SU-DHL-6 (cell line): Measurements from ENCODE around the gene RFWD3.

ENCODE experiments used
- H2AFZ ChIP-seq: fragments of 200-600 bp; sonication (generic); 2 replicates; pipeline ENCODE4 v1.6.1; 2014; ENCODE audit warnings: low read depth, mild to moderate bottlenecking, moderate library complexity, mixed read lengths, antibody characterized with exemption, low read length; ENCODE audit not compliant: severe bottlenecking
- H3F3A ChIP-seq: fragments of 200-600 bp; shearing (Covaris generic); 2 replicates; pipeline ENCODE4 v1.6.0; 2016; ENCODE audit warnings: antibody characterized with exemption, mild to moderate bottlenecking; ENCODE audit not compliant: insufficient read depth
- H3K27ac ChIP-seq: fragments of 200-600 bp; sonication (generic); 2 replicates; pipeline ENCODE4 v1.5.1; 2016; ENCODE audit warnings: low read depth, mild to moderate bottlenecking, low read length, moderate library complexity, mixed read lengths
- H3K27me3 ChIP-seq: fragments of 200-600 bp; sonication (generic), shearing (Covaris generic); 2 replicates; pipeline ENCODE4 v1.6.0; 2014; ENCODE audit warnings: mild to moderate bottlenecking, low read length
- H3K36me3 ChIP-seq: fragments of 200-600 bp; sonication (generic); 2 replicates; pipeline ENCODE4 v1.6.1; 2014; ENCODE audit warnings: mild to moderate bottlenecking, low read length, mixed read lengths
- H3K4me2 ChIP-seq: fragments of 300-600, 200-600 bp; shearing (Covaris generic), sonication (generic); 2 replicates; pipeline ENCODE4 v1.6.0; 2014; ENCODE audit warnings: low read length, low read depth, mild to moderate bottlenecking; ENCODE audit not compliant: poor library complexity, severe bottlenecking
- H3K4me3 ChIP-seq: fragments of 200-600 bp; sonication (generic); 2 replicates; pipeline ENCODE4 v1.5.1; 2014; ENCODE audit warnings: antibody characterized with exemption, low read length, mild to moderate bottlenecking, mixed read lengths; ENCODE audit not compliant: insufficient read depth, poor library complexity, severe bottlenecking
- H3K79me2 ChIP-seq: fragments of 200-600 bp; sonication (generic); 2 replicates; pipeline ENCODE4 v1.6.1; 2014; ENCODE audit warnings: mild to moderate bottlenecking, low read length, moderate library complexity; ENCODE audit not compliant: insufficient read depth
- H3K9ac ChIP-seq: fragments of 200-600 bp; sonication (generic); 2 replicates; pipeline ENCODE4 v1.7.0; 2014; ENCODE audit warnings: mild to moderate bottlenecking, low read length
- H3K9me2 ChIP-seq: fragments of 200-600 bp; sonication (generic); replicated peaks from 2 replicates; pipeline ENCODE4 v1.6.1; 2014; ENCODE audit warnings: low read length; ENCODE audit not compliant: insufficient read depth
- H3K9me3 ChIP-seq: fragments of 200-600 bp; sonication (generic); 2 replicates; pipeline ENCODE4 v1.6.1; 2014; ENCODE audit warnings: low read length, mixed read lengths; ENCODE audit not compliant: insufficient read depth
- H4K20me1 ChIP-seq: fragments of 200-600 bp; sonication (generic); 2 replicates; pipeline ENCODE4 v1.6.1; 2014; ENCODE audit warnings: low read depth, mild to moderate bottlenecking, antibody characterized with exemption, low read length, moderate library complexity, mixed read lengths
- CTCF ChIP-seq: fragments of 200-600 bp; sonication (generic); IDR thresholded peaks from one replicate; pipeline ENCODE4 v1.5.1; 2017; ENCODE audit warnings: antibody characterized with exemption, mild to moderate bottlenecking, low read length, moderate library complexity; ENCODE audit not compliant: insufficient read depth, poor library complexity, severe bottlenecking
- EZH2phosphoT487 ChIP-seq: fragments of 200-600 bp; sonication (generic), shearing (Covaris generic); conservative IDR thresholded peaks from 2 replicates; pipeline ENCODE4 v1.6.1; 2018; ENCODE audit warnings: mild to moderate bottlenecking, antibody characterized with exemption, low read length, moderate library complexity, mixed read lengths

RFWD3 gene

GRCh38 chr16:74637742-74638453 is 28.8 kb downstream of the RFWD3 start:
- Histone ChIP-seq H3K9ac (no peak overlapping the region), H3K4me2 (no peak overlapping the region), H3K27me3 (no peaks in the 10 kb centered on the region), H3K9me3 (no peaks in the 10 kb centered on the region), H4K20me1 (peaks cover 11% of the 10 kb centered on the region; the same call in 1 of the 2 replicates), H2AFZ (no peak overlapping the region), H3K9me2 (no peaks in the 10 kb centered on the region), H3K36me3 (peaks cover 41% of the 10 kb centered on the region), H3K27ac (no peak overlapping the region), H3F3A (peaks cover 12% of the 10 kb centered on the region), H3K4me3 (no peak overlapping the region), H3K79me2 (no peaks in the 10 kb centered on the region)
- no peak for TF ChIP-seq EZH2phosphoT487
- TF ChIP-seq CTCF, result no peak

- no peak overlapping the region for H3K27ac ChIP-seq
- H3K79me2 ChIP-seq, result no peaks in the 10 kb centered on the region
- H4K20me1 ChIP-seq, result peaks cover 11% of the 10 kb centered on the region; the same call in 1 of the 2 replicates
- no peaks in the 10 kb centered on the region for H3K27me3 ChIP-seq
- TF ChIP-seq EZH2phosphoT487 (no peak), CTCF (no peak)
- peaks cover 50% of the 10 kb centered on the region for H3K36me3 ChIP-seq
- H3K4me3 ChIP-seq, result no peak overlapping the region
- H3K4me2 ChIP-seq, result no peak overlapping the region
- no peaks in the 10 kb centered on the region for H3K9me2 ChIP-seq
- H2AFZ ChIP-seq, result no peak overlapping the region
- H3K9me3 ChIP-seq, result no peaks in the 10 kb centered on the region
- no peak overlapping the region for H3K9ac ChIP-seq
- peaks cover 12% of the 10 kb centered on the region for H3F3A ChIP-seq
Observed at GRCh38 chr16:74635303-74635702, 31.4 kb downstream of the RFWD3 start.

GRCh38 chr16:74633686-74634085 is 33.0 kb downstream of the RFWD3 start:
- no peak overlapping the region for H3K4me2 ChIP-seq
- no peaks in the 10 kb centered on the region for H3K27me3 ChIP-seq
- H3K4me3 ChIP-seq, result no peak overlapping the region
- no peaks in the 10 kb centered on the region for H3K9me2 ChIP-seq
- TF ChIP-seq EZH2phosphoT487, result no peak
- TF ChIP-seq CTCF, result no peak
- H3K79me2 ChIP-seq, result no peaks in the 10 kb centered on the region
- no peak overlapping the region for H3K27ac ChIP-seq
- H3K36me3 ChIP-seq, result peaks cover 51% of the 10 kb centered on the region
- no peak overlapping the region for H3K9ac ChIP-seq
- H2AFZ ChIP-seq, result no peak overlapping the region
- peaks cover 7% of the 10 kb centered on the region for H3F3A ChIP-seq
- peaks cover 3% of the 10 kb centered on the region; the same call in 1 of the 2 replicates for H4K20me1 ChIP-seq
- H3K9me3 ChIP-seq, result no peaks in the 10 kb centered on the region
